ENCODE measurements around the gene MTAP. TPM values are rescaled to one million over a fixed set of nuclear protein-coding genes. Genes with fewer than 3 reads are reported as not detected.

MTAP gene
- total and polyA plus RNA-seq, 2 donors (not counting 1 experiment from before 2014, with no cell fraction given) = 9.8 to 38.4 TPM

GRCh38 chr9:21901546-21901945 is 99.1 kb downstream of the MTAP start:
- CTCF ChIA-PET = interaction anchor here (0.6 kb wide), 1 partner anchor 88 kb away, joined by 3 read pairs; no protein-coding TSS in a partner anchor
- no peak overlapping the region for H3K27ac ChIP-seq (ENCODE audit: low read length in 2 of 2)
- H2AFZ ChIP-seq (ENCODE audit: insufficient read depth, low read depth, low read length, poor library complexity, severe bottlenecking) = no peak overlapping the region
- no CpG with 5 or more reads among the region's 1 CpG for WGBS (ENCODE audit: insufficient coverage)
- no peaks in the 10 kb centered on the region for H3K4me1 ChIP-seq (ENCODE audit: control insufficient read depth in 2 of 2, insufficient read depth in 2 of 2, low read length in 2 of 2)
- no peaks in the 10 kb centered on the region for H3K27me3 ChIP-seq (replicated peaks in 1 of 4; ENCODE audit: control extremely low read depth in 1 of 4, control insufficient read depth in 3 of 4, insufficient read depth in 4 of 4, low read length in 3 of 4)
- Mint-ChIP-seq H3K27me3 (no peaks in the 10 kb centered on the region), H3K27ac (no peak overlapping the region), H3K4me1 (peaks cover 6% of the 10 kb centered on the region), H3K9me3 (ENCODE audit: insufficient read depth) (peaks cover 16% of the 10 kb centered on the region), H3K4me3 (no peak overlapping the region)
- POLR2A ChIA-PET = no interaction called here
- TF ChIP-seq, protein P1, sequence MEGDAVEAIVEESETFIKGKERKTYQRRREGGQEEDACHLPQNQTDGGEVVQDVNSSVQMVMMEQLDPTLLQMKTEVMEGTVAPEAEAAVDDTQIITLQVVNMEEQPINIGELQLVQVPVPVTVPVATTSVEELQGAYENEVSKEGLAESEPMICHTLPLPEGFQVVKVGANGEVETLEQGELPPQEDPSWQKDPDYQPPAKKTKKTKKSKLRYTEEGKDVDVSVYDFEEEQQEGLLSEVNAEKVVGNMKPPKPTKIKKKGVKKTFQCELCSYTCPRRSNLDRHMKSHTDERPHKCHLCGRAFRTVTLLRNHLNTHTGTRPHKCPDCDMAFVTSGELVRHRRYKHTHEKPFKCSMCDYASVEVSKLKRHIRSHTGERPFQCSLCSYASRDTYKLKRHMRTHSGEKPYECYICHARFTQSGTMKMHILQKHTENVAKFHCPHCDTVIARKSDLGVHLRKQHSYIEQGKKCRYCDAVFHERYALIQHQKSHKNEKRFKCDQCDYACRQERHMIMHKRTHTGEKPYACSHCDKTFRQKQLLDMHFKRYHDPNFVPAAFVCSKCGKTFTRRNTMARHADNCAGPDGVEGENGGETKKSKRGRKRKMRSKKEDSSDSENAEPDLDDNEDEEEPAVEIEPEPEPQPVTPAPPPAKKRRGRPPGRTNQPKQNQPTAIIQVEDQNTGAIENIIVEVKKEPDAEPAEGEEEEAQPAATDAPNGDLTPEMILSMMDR (IDR thresholded peaks at IDR 0.05) = no peak
- TF ChIP-seq EZH2 (IDR thresholded peaks at IDR 0.05; ENCODE audit: borderline replicate concordance, insufficient read depth, low read depth, low read length, poor library complexity, severe bottlenecking) = no peak
- H3K9me3 ChIP-seq (ENCODE audit: control extremely low read depth in 1 of 3, control insufficient read depth in 2 of 3, insufficient read depth in 1 of 3, low read length in 2 of 3) = peaks cover 0 to 14% (median 5%) of the 10 kb centered on the region in 3 donors
- DNase-seq (no peak), ATAC-seq (ENCODE audit: low read depth) (no peak)
- intact Hi-C loops (cut with micrococcal nuclease) = no loop called here
- H3K4me2 ChIP-seq (replicated peaks; ENCODE audit: low read depth, low read length, poor library complexity, severe bottlenecking) = no peak overlapping the region
- no peaks in the 10 kb centered on the region for H3K79me2 ChIP-seq (ENCODE audit: control insufficient read depth, insufficient read depth, low read length)
- no peak overlapping the region for H3K4me3 ChIP-seq (ENCODE audit: control extremely low read depth in 1 of 5, extremely low read depth in 1 of 5, insufficient read depth in 1 of 5, low read depth in 2 of 5, low read length in 4 of 5)
- H4K20me1 ChIP-seq (ENCODE audit: control insufficient read depth, insufficient read depth, low read length, poor library complexity, severe bottlenecking) = no peaks in the 10 kb centered on the region
- no peaks in the 10 kb centered on the region for H3K36me3 ChIP-seq (replicated peaks in 1 of 2; ENCODE audit: control extremely low read depth in 1 of 2, control insufficient read depth in 1 of 2, extremely low read depth in 1 of 2, insufficient read depth in 2 of 2, low read length in 1 of 2)
- H3K9ac ChIP-seq (ENCODE audit: low read length) = no peak overlapping the region

DNA sequence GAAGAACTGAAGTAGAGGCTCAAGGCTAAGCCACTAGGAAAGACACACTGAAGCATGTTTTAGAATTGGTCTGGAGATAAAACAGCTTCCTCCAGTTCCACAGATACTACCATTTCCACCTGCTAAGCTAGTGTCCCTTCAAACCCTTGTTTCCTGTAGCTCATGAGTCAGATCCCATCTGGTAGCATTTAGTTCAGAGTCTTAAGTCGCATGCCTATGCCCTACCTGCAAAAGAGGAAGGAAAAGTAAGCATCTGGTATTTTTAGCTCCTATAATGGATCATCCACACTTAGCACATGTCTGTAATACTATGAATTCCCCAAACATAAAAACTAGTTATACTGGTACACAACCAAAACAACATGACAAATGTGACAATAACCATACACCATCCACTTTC is 99.7 kb downstream of the MTAP start:
- no peak overlapping the region for H3K4me3 Mint-ChIP-seq
- WGBS (ENCODE audit: insufficient coverage) = no CpG with 5 or more reads among the region's 1 CpG
- Histone ChIP-seq H3K4me2 (replicated peaks; ENCODE audit: low read depth, low read length, poor library complexity, severe bottlenecking) (no peak overlapping the region), H3K27me3 (replicated peaks in 1 of 4; ENCODE audit: control extremely low read depth in 1 of 4, control insufficient read depth in 3 of 4, insufficient read depth in 4 of 4, low read length in 3 of 4) (no peaks in the 10 kb centered on the region), H4K20me1 (ENCODE audit: control insufficient read depth, insufficient read depth, low read length, poor library complexity, severe bottlenecking) (no peaks in the 10 kb centered on the region), H2AFZ (ENCODE audit: insufficient read depth, low read depth, low read length, poor library complexity, severe bottlenecking) (no peak overlapping the region), H3K4me3 (ENCODE audit: control extremely low read depth in 1 of 5, extremely low read depth in 1 of 5, insufficient read depth in 1 of 5, low read depth in 2 of 5, low read length in 4 of 5) (no peak overlapping the region), H3K27ac (ENCODE audit: low read length in 2 of 2) (no peak overlapping the region), H3K9me3 (ENCODE audit: control extremely low read depth in 1 of 3, control insufficient read depth in 2 of 3, insufficient read depth in 1 of 3, low read length in 2 of 3) (peaks cover 0 to 17% (median 9%) of the 10 kb centered on the region in 3 donors), H3K79me2 (ENCODE audit: control insufficient read depth, insufficient read depth, low read length) (no peaks in the 10 kb centered on the region), H3K9ac (ENCODE audit: low read length) (no peak overlapping the region), H3K4me1 (ENCODE audit: control insufficient read depth in 2 of 2, insufficient read depth in 2 of 2, low read length in 2 of 2) (no peaks in the 10 kb centered on the region), H3K36me3 (replicated peaks in 1 of 2; ENCODE audit: control extremely low read depth in 1 of 2, control insufficient read depth in 1 of 2, extremely low read depth in 1 of 2, insufficient read depth in 2 of 2, low read length in 1 of 2) (no peaks in the 10 kb centered on the region)
- DNase-seq = no peak
- H3K9me3 Mint-ChIP-seq (ENCODE audit: insufficient read depth) = peaks cover 16% of the 10 kb centered on the region
- no peak for TF ChIP-seq EZH2 (IDR thresholded peaks at IDR 0.05; ENCODE audit: borderline replicate concordance, insufficient read depth, low read depth, low read length, poor library complexity, severe bottlenecking)
- TF ChIP-seq, protein P1 (IDR thresholded peaks at IDR 0.05) = no peak
- H3K27me3 Mint-ChIP-seq = no peaks in the 10 kb centered on the region
- POLR2A ChIA-PET = no interaction called here
- no peak overlapping the region for H3K27ac Mint-ChIP-seq
- peaks cover 6% of the 10 kb centered on the region for H3K4me1 Mint-ChIP-seq
- no peak for ATAC-seq (ENCODE audit: low read depth)
- intact Hi-C loops (cut with micrococcal nuclease) = no loop called here
- CTCF ChIA-PET = interaction anchor here (0.6 kb wide), 1 partner anchor 89 kb away, joined by 3 read pairs; no protein-coding TSS in a partner anchor

Measured in B cell (primary cell).